NK-92 (cell line): ENCODE measurements around the gene SOCS4.
"Not testable (repeated sequence)": the region's sequence is repeated elsewhere in the genome, so short reads cannot be mapped to it uniquely, and the experiment has no call there.

ENCODE experiments used
- DNase-seq: peaks from one replicate; lab custom pipeline; 2025; ENCODE audit not compliant: unreplicated experiment; lab: John Stamatoyannopoulos, UW

SOCS4 gene, protein sequence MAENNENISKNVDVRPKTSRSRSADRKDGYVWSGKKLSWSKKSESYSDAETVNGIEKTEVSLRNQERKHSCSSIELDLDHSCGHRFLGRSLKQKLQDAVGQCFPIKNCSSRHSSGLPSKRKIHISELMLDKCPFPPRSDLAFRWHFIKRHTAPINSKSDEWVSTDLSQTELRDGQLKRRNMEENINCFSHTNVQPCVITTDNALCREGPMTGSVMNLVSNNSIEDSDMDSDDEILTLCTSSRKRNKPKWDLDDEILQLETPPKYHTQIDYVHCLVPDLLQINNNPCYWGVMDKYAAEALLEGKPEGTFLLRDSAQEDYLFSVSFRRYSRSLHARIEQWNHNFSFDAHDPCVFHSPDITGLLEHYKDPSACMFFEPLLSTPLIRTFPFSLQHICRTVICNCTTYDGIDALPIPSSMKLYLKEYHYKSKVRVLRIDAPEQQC

DNA sequence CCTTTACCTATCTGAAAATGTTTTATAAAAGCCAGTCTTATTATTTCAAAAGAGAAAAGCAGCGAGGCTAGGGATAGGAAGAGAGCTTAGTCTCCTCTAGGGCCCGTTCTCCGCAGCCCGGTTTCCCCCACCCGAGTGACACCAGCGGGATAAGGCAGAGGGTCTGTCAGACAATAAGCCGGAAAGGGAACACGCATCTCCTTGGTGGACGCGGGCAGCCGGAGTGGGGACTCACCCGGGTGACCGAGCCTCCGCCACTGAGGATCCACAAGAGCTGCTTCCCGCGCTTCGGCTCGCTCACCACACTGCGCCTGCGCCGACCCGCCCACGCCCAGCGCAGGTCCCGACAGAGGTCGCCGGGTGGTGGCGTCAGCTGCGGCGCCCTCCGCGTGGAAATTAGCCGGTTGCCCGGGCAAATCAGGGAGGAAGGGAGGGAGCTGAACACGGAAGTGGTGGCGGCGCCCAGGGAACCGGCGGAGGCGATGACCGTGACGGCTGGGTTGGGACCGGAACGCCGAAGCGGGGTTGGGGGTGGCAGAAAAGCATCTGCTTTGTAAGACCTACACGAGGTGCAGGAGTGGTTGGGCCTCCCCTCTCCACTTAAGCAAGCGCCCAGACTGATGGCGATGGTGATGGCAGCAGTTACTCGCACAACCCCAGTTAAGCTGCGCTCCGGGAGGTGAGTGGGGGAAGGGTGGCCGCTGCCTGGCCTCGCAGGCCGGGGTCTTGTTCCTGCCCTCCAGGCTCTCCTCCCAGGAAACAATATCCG, at the start of gene SOCS4, which contains the start of gene WDHD1:
Gene SOCS4, plus strand, starts transcription at position 444 of the 769 bp plus-strand sequence. CDS start 15,806 bp downstream, outside the sequence.
Gene WDHD1, minus strand, starts transcription at position 307 of the 769 bp plus-strand sequence. CDS start 312 bp downstream, outside the sequence.
- DNase-seq, result peak; percentile 68

DNA sequence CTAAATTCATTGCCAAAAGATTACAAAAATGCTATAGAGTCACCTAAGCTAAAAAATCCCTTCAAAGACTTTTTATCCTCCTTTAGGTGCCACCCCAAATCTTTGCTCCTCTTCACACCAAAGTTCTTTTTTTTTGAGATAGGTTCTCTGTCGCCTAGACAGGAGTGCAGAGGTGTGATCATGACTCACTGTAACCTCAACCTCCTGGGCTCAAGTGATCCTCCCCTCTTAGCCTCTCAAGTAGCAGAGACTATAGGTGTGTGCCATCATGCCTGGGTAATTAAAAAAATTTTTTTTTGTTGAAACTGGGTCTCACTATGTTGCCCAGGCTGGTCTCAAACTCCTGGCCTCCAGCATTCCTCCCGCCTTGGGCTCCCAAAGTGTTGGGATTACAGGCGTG, 48.0 kb upstream of the SOCS4 start:
- DNase-seq, result no peak

DNA sequence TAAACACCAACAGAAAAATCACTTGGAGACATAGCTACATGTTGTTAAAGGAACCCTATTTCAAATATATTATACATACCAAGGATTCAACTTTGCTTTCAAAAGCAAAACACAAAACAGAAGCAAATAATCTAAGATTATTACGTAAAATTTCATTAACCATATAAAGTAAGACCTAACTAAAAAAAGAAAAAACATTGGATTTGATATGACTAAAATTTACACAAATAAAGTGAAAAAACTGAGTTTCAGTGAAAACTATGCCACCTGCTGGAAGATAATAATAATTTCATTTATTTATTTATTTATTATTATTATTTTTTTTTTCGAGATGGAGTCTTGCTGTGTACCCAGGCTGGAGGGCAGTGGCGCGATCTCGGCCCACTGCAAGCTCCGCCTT, 45.3 kb upstream of the SOCS4 start:
- DNase-seq, result no peak

DNA sequence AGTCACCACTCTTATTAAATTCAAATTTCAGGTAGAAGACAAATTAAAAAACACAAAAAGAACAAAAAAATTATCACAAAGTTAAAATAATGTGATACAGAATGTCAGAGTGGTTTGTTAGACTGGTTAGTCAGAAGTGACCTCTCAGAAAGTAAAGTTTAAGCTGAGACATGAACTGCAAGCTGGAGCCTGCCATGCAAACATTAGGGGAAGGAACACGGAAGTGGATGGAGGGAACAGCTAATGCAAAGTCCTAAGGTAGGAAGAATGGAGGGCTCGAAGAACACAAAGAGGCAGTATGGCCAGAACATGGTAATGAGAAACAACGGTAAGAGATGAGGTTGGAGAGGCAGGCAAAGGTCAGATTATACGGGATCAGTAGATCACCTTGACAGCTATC, 41.9 kb upstream of the SOCS4 start:
- no peak for DNase-seq

DNA sequence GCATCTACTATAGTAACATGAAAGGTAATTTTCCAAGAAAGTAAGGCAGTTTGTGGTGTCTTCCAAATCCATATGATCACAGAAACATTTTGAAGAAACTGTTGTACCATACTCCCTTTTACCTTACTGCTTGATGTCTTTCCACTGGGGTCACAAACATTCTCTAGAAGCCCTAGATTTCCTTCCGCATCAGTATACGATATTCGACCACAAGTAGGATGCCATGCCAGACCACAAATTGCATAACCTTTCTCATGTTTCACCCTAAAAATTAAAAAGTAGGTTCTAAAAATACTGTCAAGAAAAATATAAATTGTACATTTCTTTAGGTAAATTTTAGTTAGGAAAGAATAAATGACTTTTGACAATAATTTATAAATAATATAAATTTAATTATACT, 26.7 kb upstream of the SOCS4 start:
- no peak for DNase-seq

DNA sequence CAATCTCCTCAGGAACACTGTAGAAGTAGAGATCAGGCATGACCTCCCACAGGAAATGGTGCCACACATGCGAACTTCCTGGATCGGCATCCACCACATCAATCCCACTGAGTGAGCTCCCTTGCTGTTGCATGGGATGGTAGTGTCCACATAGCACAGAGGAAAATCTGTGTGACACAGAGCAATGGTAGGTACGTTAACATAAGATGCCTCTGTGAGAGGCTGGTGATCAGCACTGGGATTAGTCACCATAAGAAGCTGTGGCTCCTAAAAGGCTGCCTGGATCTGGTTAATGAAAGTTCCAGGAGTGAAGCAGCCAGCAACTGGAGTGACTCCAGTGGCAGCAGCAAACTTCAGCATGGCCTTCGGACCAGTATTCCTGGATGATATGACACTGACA, 22.0 kb upstream of the SOCS4 start:
- no peak for DNase-seq

DNA sequence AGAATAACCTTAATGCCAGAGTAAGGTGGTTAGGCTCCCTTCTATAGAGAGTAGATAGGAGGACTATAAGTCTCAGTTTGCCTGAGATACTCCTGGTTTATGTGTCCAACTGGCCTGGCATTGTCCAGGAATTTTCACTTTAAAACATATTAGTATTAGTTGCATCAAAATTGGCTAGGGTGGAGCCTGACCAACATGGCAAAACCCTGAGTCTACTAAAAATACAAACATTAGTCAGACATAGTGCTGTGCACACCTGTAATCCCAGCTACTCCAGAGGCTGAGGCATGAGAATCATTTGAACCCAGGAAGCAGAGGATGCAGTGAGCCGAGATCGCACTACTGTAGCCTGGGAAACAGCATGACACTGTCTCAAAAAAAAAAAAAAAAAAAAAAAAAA, 12.0 kb upstream of the SOCS4 start:
- no peak for DNase-seq

DNA sequence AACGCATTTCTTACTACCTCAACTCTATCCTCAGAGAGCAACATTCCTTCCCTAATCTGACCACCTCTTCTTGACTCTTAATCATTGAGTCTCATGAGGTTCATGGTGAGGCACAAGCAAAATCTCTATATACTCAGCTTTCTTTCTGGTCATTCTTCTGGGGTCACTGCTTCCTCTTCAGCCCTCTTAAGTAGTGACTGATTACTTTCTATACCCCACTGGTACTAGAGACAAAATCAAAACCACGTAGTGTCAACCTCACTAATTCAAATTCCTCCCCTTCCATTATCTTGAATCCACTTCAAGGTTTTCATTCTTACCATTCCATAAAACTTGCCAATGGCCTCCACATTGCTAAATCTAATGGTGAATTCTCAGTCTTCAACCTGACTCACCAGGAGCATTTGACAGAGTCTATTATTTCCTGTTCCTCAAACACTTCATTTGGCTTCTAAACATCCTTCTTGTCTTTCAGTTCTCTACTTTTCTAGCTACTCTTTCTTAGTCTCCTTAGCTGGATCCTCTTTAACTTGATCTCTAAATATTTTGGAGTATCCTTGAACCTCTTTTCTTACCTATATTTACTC, 7.0 kb upstream of the SOCS4 start:
- DNase-seq, result no peak

DNA sequence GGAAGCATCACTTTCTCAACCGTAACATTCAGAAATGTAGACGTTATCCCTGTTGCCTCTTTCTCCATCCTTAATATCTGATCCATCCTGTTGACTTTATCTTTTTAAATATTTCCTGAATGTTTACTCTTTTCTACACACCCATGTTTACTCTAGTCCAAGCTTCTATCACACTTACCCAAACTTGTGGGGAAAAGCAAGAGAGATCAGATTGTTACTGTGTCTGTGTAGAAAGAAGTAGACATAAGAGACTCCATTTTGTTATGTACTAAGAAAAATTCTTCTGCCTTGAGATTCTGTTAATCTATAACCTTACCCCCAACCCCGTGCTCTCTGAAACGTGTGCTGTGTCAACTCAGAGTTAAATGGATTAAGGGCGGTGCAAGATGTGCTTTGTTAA, 2.7 kb upstream of the SOCS4 start:
- DNase-seq, result not testable (repeated sequence)

DNA sequence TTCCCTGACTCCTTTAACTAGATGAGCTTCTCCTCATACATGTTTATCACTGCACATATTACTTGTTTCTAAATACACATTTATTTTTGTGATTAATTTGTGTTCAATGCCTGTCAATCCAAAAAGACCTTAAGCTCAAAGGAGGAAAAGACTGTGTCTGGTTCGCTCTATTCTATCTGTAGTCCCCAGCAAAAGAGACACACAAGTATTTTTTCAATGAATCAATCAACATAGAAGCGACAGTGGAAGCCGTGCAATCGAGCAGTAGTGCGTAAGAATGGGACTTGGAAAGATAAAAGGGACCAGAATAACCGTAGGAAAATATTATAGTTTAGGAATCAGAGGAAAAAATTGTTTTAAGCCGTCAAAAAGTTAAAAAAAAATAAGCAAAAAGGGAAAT, 1.1 kb upstream of the SOCS4 start:
- DNase-seq, result no peak

DNA sequence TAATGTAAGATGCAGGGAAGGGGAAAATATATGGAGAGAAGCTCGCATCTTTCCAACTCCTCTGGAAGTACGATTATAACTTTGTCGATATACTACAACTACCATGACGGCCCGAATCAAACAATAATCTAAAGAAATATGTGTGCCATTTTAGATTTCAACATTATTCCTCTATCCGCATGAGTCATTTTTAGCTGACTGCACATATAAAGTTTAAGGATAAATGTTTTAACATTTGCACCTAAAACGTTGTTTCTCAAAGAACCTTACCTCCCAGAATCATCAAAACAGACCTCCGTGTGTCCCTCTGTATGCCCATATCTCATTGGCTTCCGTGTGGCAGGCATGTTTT, 619 bp upstream of the SOCS4 start:
- DNase-seq, result no peak

DNA sequence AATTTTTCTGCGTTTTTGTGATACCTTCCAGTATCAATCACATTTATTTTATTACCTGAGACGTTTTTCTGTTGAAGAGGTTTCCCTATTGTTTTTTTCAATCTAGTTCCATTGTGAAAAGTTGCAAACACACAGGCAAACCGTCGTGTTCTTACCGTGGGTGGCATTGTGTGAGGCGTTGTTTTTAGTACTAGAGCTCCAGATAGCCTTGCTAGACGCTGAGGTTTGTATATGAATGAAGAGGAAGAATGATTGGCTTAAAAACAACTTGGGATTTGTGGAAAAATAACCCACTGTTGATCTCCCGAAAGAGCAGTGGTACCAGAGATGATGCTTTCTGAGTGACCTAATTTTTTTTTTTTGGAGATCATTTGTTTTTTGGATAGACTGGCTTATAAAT, 1.0 kb downstream of the SOCS4 start:
- no peak for DNase-seq

DNA sequence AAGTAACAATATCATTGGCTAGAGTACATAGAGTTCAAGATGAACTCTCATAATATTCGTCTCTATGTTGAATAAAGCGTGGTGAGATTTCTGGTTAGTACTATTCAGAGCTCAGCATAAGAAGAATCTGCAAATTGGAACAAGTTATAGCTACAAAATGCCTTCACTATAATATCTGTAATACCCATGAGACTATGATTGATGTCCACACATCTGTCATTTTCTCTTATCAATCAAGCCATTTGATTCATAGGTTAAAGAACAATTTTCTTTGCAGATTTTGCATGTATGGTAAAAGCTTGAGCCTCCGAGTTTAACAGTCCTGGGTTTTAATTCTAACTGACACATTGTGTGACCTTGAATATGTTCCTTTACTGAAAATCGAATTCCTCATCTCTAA, 1.4 kb downstream of the SOCS4 start:
- DNase-seq, result no peak

DNA sequence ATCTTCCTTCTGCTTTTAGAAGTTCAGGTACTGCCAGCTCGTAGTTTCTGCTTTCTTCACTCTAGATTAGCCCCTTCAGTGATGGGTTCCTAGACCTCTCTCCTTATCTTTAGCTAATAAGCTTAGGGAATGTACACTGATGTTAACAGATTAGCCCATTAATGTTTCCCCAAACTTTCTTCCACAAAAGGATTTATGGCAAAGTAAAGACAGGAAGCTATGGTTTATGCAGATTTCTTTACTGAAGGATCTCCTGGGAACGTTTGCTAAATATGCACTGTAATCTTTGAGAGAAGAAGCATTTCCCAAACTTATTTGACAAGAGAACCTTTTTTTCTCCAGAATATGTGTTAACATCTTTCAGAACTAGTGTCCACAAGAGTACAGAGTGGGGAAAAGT, 4.2 kb downstream of the SOCS4 start:
- DNase-seq, result no peak

DNA sequence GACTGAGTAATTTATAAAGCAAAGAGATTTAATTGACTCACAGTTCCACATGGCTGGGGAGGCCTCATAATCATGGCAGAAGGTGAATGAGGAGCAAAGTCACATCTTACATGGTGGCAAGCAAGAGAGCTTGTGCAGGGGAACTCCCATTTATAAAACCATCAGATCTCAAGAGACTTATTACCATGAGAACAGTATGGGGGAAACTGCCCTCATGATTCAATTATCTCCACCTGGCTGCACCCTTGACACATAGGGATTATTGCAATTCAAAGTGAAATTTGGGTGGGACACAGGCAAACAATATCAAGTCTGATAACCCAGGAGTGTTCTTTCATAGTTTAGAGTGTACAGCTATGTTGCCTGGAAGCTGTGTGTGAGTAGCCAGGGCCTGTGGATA, 11.0 kb downstream of the SOCS4 start:
- not testable (repeated sequence) for DNase-seq

DNA sequence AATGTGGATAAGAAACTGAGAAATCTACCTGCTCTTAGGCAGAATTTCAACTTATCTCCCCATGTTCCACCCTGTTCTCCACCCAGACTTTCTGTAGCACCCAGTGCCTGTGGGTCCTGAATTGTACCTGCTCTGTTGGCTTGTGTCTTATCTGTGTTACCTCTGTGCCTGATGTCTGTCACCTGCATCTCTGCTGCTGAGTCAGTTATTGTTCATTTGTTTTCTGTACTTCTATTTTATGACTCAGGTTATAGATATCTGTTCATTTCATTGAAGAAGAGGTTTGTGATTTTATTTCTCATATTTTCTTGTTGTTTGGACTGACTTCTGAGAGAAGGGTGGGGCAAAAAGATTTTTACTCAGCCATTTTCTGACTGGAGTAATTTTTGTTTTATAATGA, 11.7 kb downstream of the SOCS4 start:
- DNase-seq, result no peak

DNA sequence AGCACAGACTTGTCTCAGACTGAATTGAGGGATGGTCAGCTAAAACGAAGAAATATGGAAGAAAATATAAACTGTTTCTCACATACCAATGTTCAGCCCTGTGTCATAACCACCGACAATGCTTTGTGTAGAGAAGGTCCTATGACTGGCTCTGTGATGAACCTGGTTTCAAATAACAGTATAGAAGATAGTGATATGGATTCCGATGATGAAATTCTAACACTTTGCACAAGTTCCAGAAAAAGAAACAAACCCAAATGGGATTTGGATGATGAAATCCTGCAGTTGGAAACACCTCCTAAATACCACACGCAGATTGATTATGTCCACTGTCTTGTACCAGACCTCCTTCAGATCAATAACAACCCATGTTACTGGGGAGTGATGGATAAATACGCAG, 16.5 kb downstream of the SOCS4 start:
- DNase-seq, result no peak

DNA sequence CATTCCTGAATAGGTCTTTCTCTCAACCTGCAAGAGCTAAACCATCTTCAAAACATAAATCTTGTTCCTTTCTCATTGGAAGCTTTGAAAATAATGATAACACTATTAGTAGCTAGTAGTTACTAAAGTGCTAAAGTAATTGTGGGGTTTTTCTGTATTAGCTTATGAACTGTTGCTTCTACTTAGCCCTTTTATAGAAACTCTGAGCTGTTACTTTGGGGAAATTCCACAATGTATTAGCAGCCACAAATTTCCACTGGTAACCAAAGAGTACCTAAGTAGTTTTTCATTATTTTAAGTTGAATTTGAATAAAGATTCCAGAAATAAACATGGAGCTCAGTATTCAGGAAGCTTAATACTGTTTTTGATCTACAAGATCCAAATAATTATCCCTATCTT, 18.1 kb downstream of the SOCS4 start:
- DNase-seq, result no peak

DNA sequence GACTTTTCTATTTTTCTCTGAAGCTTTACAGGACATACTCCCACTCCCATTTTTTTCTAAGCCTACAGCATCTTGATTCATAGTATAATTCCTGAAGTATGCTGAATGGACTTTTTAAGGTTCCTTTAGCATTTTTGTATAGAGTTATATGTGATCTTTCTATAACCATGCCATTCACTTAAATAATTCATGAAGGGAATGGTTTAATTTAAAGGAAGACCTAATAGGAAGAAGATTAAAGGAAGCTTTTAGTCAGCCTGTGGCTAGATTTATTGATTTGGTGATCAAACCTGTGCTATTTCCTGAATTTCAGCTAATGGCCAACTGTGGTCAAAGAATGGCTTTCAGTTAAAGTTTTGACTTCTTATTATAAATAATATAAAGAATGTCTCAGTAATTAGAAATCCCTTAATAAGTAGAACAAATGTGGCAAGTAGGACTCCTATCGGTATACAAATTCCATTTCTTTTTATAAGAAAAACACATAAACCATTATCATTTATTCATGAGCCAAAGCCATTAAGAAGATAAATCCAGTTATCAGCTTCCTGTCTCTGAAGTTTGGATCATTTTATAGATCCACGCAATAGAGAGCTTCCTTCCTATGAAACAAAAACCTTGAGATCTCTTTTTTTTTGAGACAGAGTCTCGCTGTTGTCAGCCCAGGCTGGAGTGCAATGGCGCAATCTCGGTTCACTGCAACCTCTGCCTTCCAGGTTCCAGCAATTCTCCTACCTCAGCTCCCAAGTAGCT, 20.4 kb downstream of the SOCS4 start:
- DNase-seq, result no peak

DNA sequence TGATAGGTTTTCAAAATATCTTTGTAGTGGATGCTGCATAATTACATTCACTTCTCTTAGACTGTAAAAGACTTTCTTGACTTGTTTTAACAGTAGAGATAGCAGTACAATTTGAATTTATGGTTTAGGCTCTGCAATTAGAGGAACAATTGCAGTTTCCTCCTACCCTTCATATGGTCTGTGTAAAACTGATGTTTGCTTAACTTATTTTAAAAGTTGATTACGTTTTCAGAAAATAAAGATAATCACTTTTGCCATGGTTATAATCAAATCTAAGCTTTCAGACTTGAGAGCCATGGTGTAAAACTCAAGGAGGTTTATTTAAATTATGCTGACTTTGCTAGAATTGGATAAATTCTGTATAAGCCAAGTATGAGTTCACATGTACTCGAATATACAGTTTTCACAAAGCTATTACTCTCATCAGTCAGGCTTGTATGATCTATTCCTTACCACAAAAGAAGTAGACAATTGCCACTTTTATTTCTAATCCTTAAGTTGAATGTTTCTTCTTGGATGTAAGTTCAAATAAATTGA, 21.9 kb downstream of the SOCS4 start:
- DNase-seq, result no peak

DNA sequence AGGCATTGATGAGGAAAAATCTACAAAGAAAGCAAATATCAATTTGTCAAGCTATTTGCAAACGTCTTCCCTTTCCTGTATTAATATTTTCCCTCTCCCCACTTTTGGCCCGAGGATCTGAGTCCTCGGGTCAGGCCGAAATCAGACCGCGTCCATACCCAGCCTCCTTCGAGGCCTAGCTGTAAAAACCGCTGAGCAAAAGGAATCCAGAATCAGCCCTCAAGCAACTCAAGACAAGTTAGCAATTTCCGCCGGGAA, 24.1 kb downstream of the SOCS4 start:
- DNase-seq, result no peak
